Measurements from ENCODE around the gene NFYC.

The NFYC gene

GRCh38 chr1:40751802-40752201 is 60.3 kb downstream of the NFYC start:
- TF ChIP-seq CTCF (conservative IDR thresholded peaks at IDR 0.05), result no peak
- H3K27ac ChIP-seq, result no peak overlapping the region

GRCh38 chr1:40753142-40753882 is 61.8 kb downstream of the NFYC start:
- no peak for TF ChIP-seq CTCF (conservative IDR thresholded peaks at IDR 0.05)
- H3K27ac ChIP-seq, result no peak overlapping the region

GRCh38 chr1:40754201-40754600 is 62.7 kb downstream of the NFYC start:
- TF ChIP-seq CTCF (conservative IDR thresholded peaks at IDR 0.05), result no peak
- H3K27ac ChIP-seq, result no peak overlapping the region

- no peak overlapping the region for H3K27ac ChIP-seq
- TF ChIP-seq CTCF (conservative IDR thresholded peaks at IDR 0.05), result no peak
These were observed 63.6 kb downstream of the NFYC start for GRCh38 chr1:40755067-40755466.

GRCh38 chr1:40756523-40756922 is 65.0 kb downstream of the NFYC start:
- H3K27ac ChIP-seq, result no peak overlapping the region
- no peak for TF ChIP-seq CTCF (conservative IDR thresholded peaks at IDR 0.05)

- TF ChIP-seq CTCF (conservative IDR thresholded peaks at IDR 0.05), result no peak
- H3K27ac ChIP-seq, result no peak overlapping the region
These were observed 65.6 kb downstream of the NFYC start for GRCh38 chr1:40757084-40757483.

- no peak overlapping the region for H3K27ac ChIP-seq
- no peak for TF ChIP-seq CTCF (conservative IDR thresholded peaks at IDR 0.05)
These were observed 66.5 kb downstream of the NFYC start for GRCh38 chr1:40758004-40758403.
